NB4 (cell line): ENCODE data around the gene LAMB3.

Source experiments
- DNase-seq: peaks from one replicate; pipeline ENCODE4 v3.0.0; 2010; ENCODE audit warnings: low read depth
- H3K4me3 ChIP-seq: one replicate; pipeline ENCODE4 v1.5.1; 2011; ENCODE audit warnings: mild to moderate bottlenecking, low read depth, low read length, moderate library complexity
- CTCF ChIP-seq: IDR thresholded peaks from one replicate; pipeline ENCODE4 v1.5.1; 2012; ENCODE audit warnings: low read depth, low read length
- MAX ChIP-seq: IDR thresholded peaks from 2 replicates; pipeline ENCODE4 v1.6.1; 2011; ENCODE audit warnings: low read depth, low read length
- MYC ChIP-seq: IDR thresholded peaks from 2 replicates; pipeline ENCODE4 v1.6.1; 2011; ENCODE audit warnings: low read depth, low read length
- POLR2A ChIP-seq: IDR thresholded peaks from 2 replicates; pipeline ENCODE4 v1.6.1; 2011; ENCODE audit warnings: mild to moderate bottlenecking; ENCODE audit not compliant: insufficient read length; ENCODE audit errors: extremely low read depth

The LAMB3 gene

GRCh38 chr1:209634005-209634737, 18.1 kb downstream of the LAMB3 start:
- no peak for DNase-seq
- TF ChIP-seq POLR2A = no peak
- no peak for TF ChIP-seq MAX
- no peak for TF ChIP-seq CTCF
- no peak for TF ChIP-seq MYC
- H3K4me3 ChIP-seq = no peak overlapping the region

GRCh38 chr1:209633335-209633997, 18.8 kb downstream of the LAMB3 start:
- TF ChIP-seq MYC (no peak), CTCF (no peak), POLR2A (no peak), MAX (no peak)
- no peak overlapping the region for H3K4me3 ChIP-seq
- no peak for DNase-seq

GRCh38 chr1:209630383-209631225, 21.6 kb downstream of the LAMB3 start:
- no peak for DNase-seq
- no peak overlapping the region for H3K4me3 ChIP-seq
- TF ChIP-seq CTCF (no peak), MAX (no peak), MYC (no peak), POLR2A (no peak)

- H3K4me3 ChIP-seq = no peak overlapping the region
- TF ChIP-seq CTCF (no peak), MAX (no peak), MYC (no peak), POLR2A (no peak)
- DNase-seq = no peak
These were observed 22.4 kb downstream of the LAMB3 start for GRCh38 chr1:209629621-209630382.

- no peak for DNase-seq
- TF ChIP-seq POLR2A (no peak), MAX (no peak), MYC (no peak), CTCF (no peak)
- H3K4me3 ChIP-seq = no peak overlapping the region
These were observed 23.5 kb downstream of the LAMB3 start for GRCh38 chr1:209628618-209629299.
